GM12878 (cell line): ENCODE results near the gene NR3C1. TPM values are rescaled to one million over a fixed set of nuclear protein-coding genes. Genes with fewer than 3 reads are reported as not detected.

ENCODE experiments used
- ATAC-seq: fragments of 200-7000 bp; cut with Tn5 transposase; 3 replicates; pipeline ENCODE4 v1.9.1; 2020; ENCODE audit warnings: mild to moderate bottlenecking, moderate library complexity
- BruUV-seq: library from RNA; stranded (reverse); fragments of 400-500 nt; replicated peaks from 2 replicates; lab custom pipeline; 2021; lab: Mats Ljungman, UMichigan
- CTCF ChIA-PET: fragments of 300-600 bp; sonication (Branson Sonifier 250); formaldehyde crosslinking; extraction: SDS; loops from one replicate; lab custom pipeline; 2021; ENCODE audit warnings: inconsistent platforms; lab: Yijun Ruan, JAX
- POLR2A ChIA-PET: fragments of 350-600 bp; formaldehyde crosslinking; extraction: SDS; loops from one replicate; lab custom pipeline; 2021; ENCODE audit warnings: inconsistent platforms; lab: Charles Lee
- RAD21 ChIA-PET: fragments of 300-600 bp; sonication (Branson Sonifier 250); formaldehyde crosslinking; loops from one replicate; lab custom pipeline; 2023; ENCODE audit warnings: antibody characterized with exemption; ENCODE audit not compliant: unreplicated experiment; lab: Charles Lee
- SMC1A ChIA-PET: fragments of 300-600 bp; sonication (Branson Sonifier 250); formaldehyde crosslinking; loops from one replicate; lab custom pipeline; 2023; ENCODE audit not compliant: unreplicated experiment, uncharacterized antibody; lab: Charles Lee
- DNase-seq: peaks from one replicate; pipeline ENCODE4 v3.0.0-alpha.2; 2011; ENCODE audit warnings: low read depth, low spot score
- FAIRE-seq: peaks from 3 replicates; lab custom pipeline; 2011; peaks lifted over from hg19 to GRCh38; lab: Jason Lieb, UNC
- H2AFZ ChIP-seq: 2 replicates; pipeline ENCODE4 v1.6.0; 2011; ENCODE audit warnings: low read depth, low read length, control low read depth; ENCODE audit not compliant: control insufficient read depth
- H3K27ac ChIP-seq: 2 replicates; pipeline ENCODE4 v1.5.1; 2011; ENCODE audit warnings: control low read depth; ENCODE audit not compliant: control insufficient read depth, insufficient read depth
- H3K27me3 ChIP-seq, 2 experiments: replicated peaks in 1 of 2; 2 replicates each; pipeline versions ENCODE4 v1.6.0 to v1.6.1; 2011; ENCODE audit warnings: low read length in 1 of 2; ENCODE audit not compliant: control insufficient read depth in 2 of 2, insufficient read depth in 2 of 2
- H3K36me3 ChIP-seq, 2 experiments: 2 replicates each; pipeline ENCODE4 v1.5.1; 2011; ENCODE audit warnings: low read length in 1 of 2; ENCODE audit not compliant: control insufficient read depth in 2 of 2, insufficient read depth in 2 of 2
- H3K4me1 ChIP-seq: 2 replicates; pipeline ENCODE4 v1.6.1; 2011; ENCODE audit warnings: mild to moderate bottlenecking, low read length, moderate library complexity, mixed read lengths; ENCODE audit not compliant: control insufficient read depth, insufficient read depth
- H3K4me2 ChIP-seq: 2 replicates; pipeline ENCODE4 v1.6.0; 2011; ENCODE audit warnings: control low read depth; ENCODE audit not compliant: control insufficient read depth, insufficient read depth
- H3K4me3 ChIP-seq: fragments of 200-600 bp; sonication (generic); 2 replicates; pipeline ENCODE4 v1.5.1; 2016
- H3K79me2 ChIP-seq: 2 replicates; pipeline ENCODE4 v1.6.0; 2011; ENCODE audit warnings: low read length; ENCODE audit not compliant: control insufficient read depth, insufficient read depth
- H3K9ac ChIP-seq: 2 replicates; pipeline ENCODE4 v1.8.0; 2011; ENCODE audit warnings: low read length, control low read depth, mixed read lengths; ENCODE audit not compliant: control insufficient read depth, insufficient read depth
- H3K9me3 ChIP-seq: replicated peaks from 3 replicates; pipeline ENCODE4 v1.5.1; 2011; ENCODE audit warnings: mild to moderate bottlenecking, low read length; ENCODE audit not compliant: control insufficient read depth, insufficient read depth
- H4K20me1 ChIP-seq: 2 replicates; pipeline ENCODE4 v1.6.0; 2011; ENCODE audit not compliant: control insufficient read depth, insufficient read depth
- EED ChIP-seq: sonication (generic); IDR thresholded peaks from 2 replicates; pipeline ENCODE4 v1.6.1; 2016; ENCODE audit warnings: antibody characterized with exemption, low read depth
- NR2F1 ChIP-seq: fragments of 450-650 bp; conservative IDR thresholded peaks from 2 replicates; pipeline ENCODE4 v1.6.1; 2017; ENCODE audit warnings: mild to moderate bottlenecking
- POLR2AphosphoS2 ChIP-seq: IDR thresholded peaks from 2 replicates; pipeline ENCODE4 v1.6.1; 2011; ENCODE audit warnings: low read depth, mild to moderate bottlenecking, low read length, improper control_type of control experiment, moderate library complexity
- SIN3A ChIP-seq: IDR thresholded peaks from 2 replicates; pipeline ENCODE4 v1.6.1; 2012; ENCODE audit warnings: low read depth, low read length, improper control_type of control experiment
- SIX5 ChIP-seq: IDR thresholded peaks from 2 replicates; pipeline ENCODE4 v1.6.1; 2011; ENCODE audit warnings: mild to moderate bottlenecking, low read depth, low read length, moderate library complexity; ENCODE audit not compliant: severe bottlenecking
- WGBS: methylation state at CpG from one replicate; pipeline ENCODE4 v1.1.6; 2016; ENCODE audit warnings: low lambda C conversion rate; ENCODE audit not compliant: insufficient replicate concordance, insufficient coverage; ENCODE audit errors: missing lambda C conversion rate; 5-methylcytosine and 5-hydroxymethylcytosine counted together
- in situ Hi-C: fragments of 300-500 bp; cut with MboI; formaldehyde crosslinking; loops from 9 replicates; pipeline ENCODE4 v1.14.3; 2018; ENCODE audit warnings: mixed read lengths
- intact Hi-C: fragments of 100-400 bp; cut with micrococcal nuclease; formaldehyde crosslinking; loops from one replicate; pipeline ENCODE4 v1.14.2; 2022; ENCODE audit not compliant: unreplicated experiment
- polyA plus RNA-seq, 11 experiments: library from polyadenylated mRNA; depleted of rRNA in 4 of 11; unstranded in 6 of 11; stranded (reverse) in 5 of 11; fragments of >200 nt; fragmentation: Nextera tagmentation in 4 of 11; fragmentation: Illumina TruSeq in 1 of 11; extraction: Ambion mirVana in 4 of 11; extraction: Trizol in 1 of 11; gene quantifications; 1 replicate in 1 of 11; 2 replicates in 10 of 11; pipeline versions ENCODE4 v1.2.1 to v1.2.3, GENCODE V29; 2011 to 2016; ENCODE audit warnings: inconsistent platforms in 2 of 11, missing spikeins in 2 of 11, low read depth in 1 of 11
- total RNA-seq, 4 experiments: library from RNA; depleted of rRNA in 3 of 4; stranded (reverse); fragments of >200 nt in 3 of 4; fragmentation: Illumina TruSeq in 1 of 4; extraction: Trizol in 1 of 4; gene quantifications; 2 replicates each; pipeline versions ENCODE4 v1.2.1 to v1.2.3, GENCODE V29; 2013 to 2021
- TF ChIP-seq, protein P1 (sequence below): fragments of 450-650 bp; IDR thresholded peaks from 2 replicates; pipeline ENCODE4 v1.6.1; 2017; ENCODE audit warnings: mild to moderate bottlenecking, moderate library complexity

NR3C1 gene
- total and polyA plus RNA-seq, 10 of the 15 experiments (the other 5 are each of a cell fraction or from before 2014, with no cell fraction given) = 49.7 to 141 (median 109) TPM

DNA sequence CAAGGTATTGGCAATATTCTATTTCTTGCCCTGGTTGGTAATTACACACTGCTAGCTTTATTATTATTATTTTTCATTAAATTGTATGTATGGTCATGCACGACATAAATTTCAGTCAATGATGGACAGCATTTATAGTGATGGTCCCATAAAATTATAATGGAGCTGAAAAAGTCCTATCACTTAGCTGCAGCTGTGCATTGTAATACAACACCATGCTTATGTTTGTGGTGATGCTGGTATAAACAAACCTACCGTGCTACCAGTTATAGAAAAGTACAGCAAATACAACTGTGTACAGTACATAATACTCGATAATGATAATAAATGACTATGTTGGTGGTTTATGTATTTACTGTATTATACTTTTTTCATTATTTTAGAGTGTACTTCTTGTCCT is 65.5 kb downstream of the NR3C1 start:
- H3K4me2 ChIP-seq = no peak overlapping the region
- H3K36me3 ChIP-seq = peaks cover 2 to 16% of the 10 kb centered on the region in 2 experiments
- ATAC-seq (no peak), FAIRE-seq (no peak), DNase-seq (no peak)
- H3K27me3 ChIP-seq = no peaks in the 10 kb centered on the region
- CTCF ChIA-PET = interaction anchor here (0.7 to 2.6 kb wide), 4 partner anchors 10 to 244 kb away, joined by 3 to 7 read pairs (median 4); no protein-coding TSS in a partner anchor
- in situ Hi-C loops = no loop called here
- intact Hi-C loops = no loop called here
- H3K79me2 ChIP-seq = peaks cover 80% of the 10 kb centered on the region
- H3K27ac ChIP-seq = no peak overlapping the region
- SMC1A ChIA-PET = interaction anchor here (0.9 to 5.0 kb wide), 9 partner anchors 12 to 107 kb away, joined by 3 to 29 read pairs (median 4); no protein-coding TSS in a partner anchor
- TF ChIP-seq SIX5 (no peak), NR2F1 (no peak), EED (no peak), POLR2AphosphoS2 (no peak), SIN3A (no peak)
- TF ChIP-seq, protein P1, sequence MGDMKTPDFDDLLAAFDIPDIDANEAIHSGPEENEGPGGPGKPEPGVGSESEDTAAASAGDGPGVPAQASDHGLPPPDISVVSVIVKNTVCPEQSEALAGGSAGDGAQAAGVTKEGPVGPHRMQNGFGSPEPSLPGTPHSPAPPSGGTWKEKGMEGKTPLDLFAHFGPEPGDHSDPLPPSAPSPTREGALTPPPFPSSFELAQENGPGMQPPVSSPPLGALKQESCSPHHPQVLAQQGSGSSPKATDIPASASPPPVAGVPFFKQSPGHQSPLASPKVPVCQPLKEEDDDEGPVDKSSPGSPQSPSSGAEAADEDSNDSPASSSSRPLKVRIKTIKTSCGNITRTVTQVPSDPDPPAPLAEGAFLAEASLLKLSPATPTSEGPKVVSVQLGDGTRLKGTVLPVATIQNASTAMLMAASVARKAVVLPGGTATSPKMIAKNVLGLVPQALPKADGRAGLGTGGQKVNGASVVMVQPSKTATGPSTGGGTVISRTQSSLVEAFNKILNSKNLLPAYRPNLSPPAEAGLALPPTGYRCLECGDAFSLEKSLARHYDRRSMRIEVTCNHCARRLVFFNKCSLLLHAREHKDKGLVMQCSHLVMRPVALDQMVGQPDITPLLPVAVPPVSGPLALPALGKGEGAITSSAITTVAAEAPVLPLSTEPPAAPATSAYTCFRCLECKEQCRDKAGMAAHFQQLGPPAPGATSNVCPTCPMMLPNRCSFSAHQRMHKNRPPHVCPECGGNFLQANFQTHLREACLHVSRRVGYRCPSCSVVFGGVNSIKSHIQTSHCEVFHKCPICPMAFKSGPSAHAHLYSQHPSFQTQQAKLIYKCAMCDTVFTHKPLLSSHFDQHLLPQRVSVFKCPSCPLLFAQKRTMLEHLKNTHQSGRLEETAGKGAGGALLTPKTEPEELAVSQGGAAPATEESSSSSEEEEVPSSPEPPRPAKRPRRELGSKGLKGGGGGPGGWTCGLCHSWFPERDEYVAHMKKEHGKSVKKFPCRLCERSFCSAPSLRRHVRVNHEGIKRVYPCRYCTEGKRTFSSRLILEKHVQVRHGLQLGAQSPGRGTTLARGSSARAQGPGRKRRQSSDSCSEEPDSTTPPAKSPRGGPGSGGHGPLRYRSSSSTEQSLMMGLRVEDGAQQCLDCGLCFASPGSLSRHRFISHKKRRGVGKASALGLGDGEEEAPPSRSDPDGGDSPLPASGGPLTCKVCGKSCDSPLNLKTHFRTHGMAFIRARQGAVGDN = no peak
- no peaks in the 10 kb centered on the region; the same call in 2 of the 3 replicates for H3K9me3 ChIP-seq
- H2AFZ ChIP-seq = no peak overlapping the region
- BruUV-seq = no TSS peak
- RAD21 ChIA-PET = interaction anchor here (0.6 to 1.6 kb wide), 5 partner anchors 19 to 630 kb away, joined by 3 to 4 read pairs (median 4); no protein-coding TSS in a partner anchor
- no peak overlapping the region for H3K4me3 ChIP-seq
- POLR2A ChIA-PET = no interaction called here
- peaks cover 5% of the 10 kb centered on the region; the same call in 1 of the 2 replicates for H3K4me1 ChIP-seq
- no peaks in the 10 kb centered on the region for H4K20me1 ChIP-seq
- 94% methylated on average over 3 of the region's 3 CpGs for WGBS
- no peak overlapping the region for H3K9ac ChIP-seq
